Bronchial epithelial cell (primary cell): ENCODE data around the gene PLD5. TPM values are rescaled to one million over a fixed set of nuclear protein-coding genes. Genes with fewer than 3 reads are reported as not detected.

ENCODE experiments used
- DNase-seq: peaks from one replicate; pipeline ENCODE4 v3.0.0-alpha.2; 2010; ENCODE audit warnings: low read depth
- FAIRE-seq: peaks from 2 replicates; lab custom pipeline; 2011; peaks lifted over from hg19 to GRCh38; lab: Jason Lieb, UNC
- H3K27me3 ChIP-seq: 2 replicates; pipeline ENCODE4 v1.5.1; 2011; ENCODE audit warnings: low read length; ENCODE audit not compliant: control insufficient read depth, insufficient read depth
- H3K36me3 ChIP-seq: 2 replicates; pipeline ENCODE4 v1.5.1; 2011; ENCODE audit warnings: low read length; ENCODE audit not compliant: control insufficient read depth, insufficient read depth
- H3K4me3 ChIP-seq: 2 replicates; pipeline ENCODE4 v1.5.1; 2011; ENCODE audit warnings: mild to moderate bottlenecking, low read depth, low read length, control low read depth
- total RNA-seq: library from RNA; depleted of rRNA; stranded (reverse); fragments of >200 nt; gene quantifications from 2 replicates; pipeline ENCODE4 v1.2.1, GENCODE V29; 2014
- TF ChIP-seq, protein P1 (sequence below): IDR thresholded peaks from 2 replicates; pipeline ENCODE4 v1.5.1; 2011; ENCODE audit warnings: mild to moderate bottlenecking, moderate library complexity, low read length, control low read depth, inconsistent platforms; ENCODE audit not compliant: insufficient read depth, severe bottlenecking

PLD5 gene
- total RNA-seq, 1 donor from 2014 or later = under 0.01 TPM

GRCh38 chr1:242055749-242056320, 468.7 kb downstream of the PLD5 start:
- TF ChIP-seq, protein P1, sequence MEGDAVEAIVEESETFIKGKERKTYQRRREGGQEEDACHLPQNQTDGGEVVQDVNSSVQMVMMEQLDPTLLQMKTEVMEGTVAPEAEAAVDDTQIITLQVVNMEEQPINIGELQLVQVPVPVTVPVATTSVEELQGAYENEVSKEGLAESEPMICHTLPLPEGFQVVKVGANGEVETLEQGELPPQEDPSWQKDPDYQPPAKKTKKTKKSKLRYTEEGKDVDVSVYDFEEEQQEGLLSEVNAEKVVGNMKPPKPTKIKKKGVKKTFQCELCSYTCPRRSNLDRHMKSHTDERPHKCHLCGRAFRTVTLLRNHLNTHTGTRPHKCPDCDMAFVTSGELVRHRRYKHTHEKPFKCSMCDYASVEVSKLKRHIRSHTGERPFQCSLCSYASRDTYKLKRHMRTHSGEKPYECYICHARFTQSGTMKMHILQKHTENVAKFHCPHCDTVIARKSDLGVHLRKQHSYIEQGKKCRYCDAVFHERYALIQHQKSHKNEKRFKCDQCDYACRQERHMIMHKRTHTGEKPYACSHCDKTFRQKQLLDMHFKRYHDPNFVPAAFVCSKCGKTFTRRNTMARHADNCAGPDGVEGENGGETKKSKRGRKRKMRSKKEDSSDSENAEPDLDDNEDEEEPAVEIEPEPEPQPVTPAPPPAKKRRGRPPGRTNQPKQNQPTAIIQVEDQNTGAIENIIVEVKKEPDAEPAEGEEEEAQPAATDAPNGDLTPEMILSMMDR = no peak
- H3K4me3 ChIP-seq = no peak overlapping the region
- FAIRE-seq (no peak), DNase-seq (peak; percentile 13)
- H3K36me3 ChIP-seq = no peaks in the 10 kb centered on the region
- H3K27me3 ChIP-seq = no peaks in the 10 kb centered on the region

- Histone ChIP-seq H3K27me3 (no peaks in the 10 kb centered on the region), H3K36me3 (no peaks in the 10 kb centered on the region), H3K4me3 (no peak overlapping the region)
- TF ChIP-seq, protein P1 = no peak
- FAIRE-seq (no peak), DNase-seq (peak; percentile 8)
These were observed 481.3 kb downstream of the PLD5 start for GRCh38 chr1:242043165-242043564.

DNA sequence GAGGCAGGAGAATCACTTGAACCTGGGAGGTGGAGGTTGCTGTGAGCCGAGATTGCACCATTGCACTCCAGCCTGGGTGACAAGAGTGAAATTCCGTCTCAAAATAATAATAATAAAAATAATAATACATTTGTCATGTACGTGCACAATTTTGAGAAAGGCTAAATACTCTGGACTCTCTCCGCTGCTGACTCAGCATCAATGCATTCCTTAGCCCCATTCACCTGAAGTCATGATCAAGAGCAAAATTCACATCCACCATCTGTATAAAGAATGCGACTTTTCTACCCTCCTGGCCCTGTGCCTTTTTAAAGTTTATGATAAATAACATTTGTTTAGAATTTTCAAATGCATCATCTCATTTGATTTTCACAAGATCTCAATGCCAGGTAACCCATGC, 490.1 kb downstream of the PLD5 start:
- no peaks in the 10 kb centered on the region for H3K27me3 ChIP-seq
- no peaks in the 10 kb centered on the region for H3K36me3 ChIP-seq
- FAIRE-seq (no peak), DNase-seq (no peak)
- TF ChIP-seq, protein P1 = no peak
- H3K4me3 ChIP-seq = no peak overlapping the region

DNA sequence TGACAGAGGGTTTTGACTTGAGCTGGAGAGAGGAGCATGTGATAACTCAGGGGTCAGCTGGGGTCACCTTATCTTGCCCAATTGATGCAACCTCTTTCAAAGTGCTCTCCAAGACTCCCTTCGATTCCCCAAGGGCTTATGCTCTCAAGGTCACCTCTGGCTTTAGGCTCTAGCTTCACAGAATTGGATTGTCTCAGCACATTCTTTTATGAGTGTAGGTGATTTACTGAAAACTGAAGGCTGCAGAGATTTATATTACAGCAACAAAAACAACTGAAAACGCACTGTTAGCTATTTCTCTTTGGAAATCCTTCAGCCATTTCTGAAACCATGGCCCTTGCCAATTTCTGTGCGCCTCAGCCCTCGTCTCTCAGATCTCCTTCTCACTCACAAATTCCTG, 491.1 kb downstream of the PLD5 start:
- TF ChIP-seq, protein P1 = no peak
- Histone ChIP-seq H3K36me3 (no peaks in the 10 kb centered on the region), H3K27me3 (no peaks in the 10 kb centered on the region), H3K4me3 (no peak overlapping the region)
- FAIRE-seq (no peak), DNase-seq (no peak)
